Measurements from ENCODE around the gene TWNK. TPM values are rescaled to one million over a fixed set of nuclear protein-coding genes. Genes with fewer than 3 reads are reported as not detected.

Gene TWNK
- total and polyA plus RNA-seq, 9 of the 15 experiments (the other 6 are each of a cell fraction or from before 2014, with no cell fraction given): 11.6 to 34.7 (median 17.4) TPM

DNA sequence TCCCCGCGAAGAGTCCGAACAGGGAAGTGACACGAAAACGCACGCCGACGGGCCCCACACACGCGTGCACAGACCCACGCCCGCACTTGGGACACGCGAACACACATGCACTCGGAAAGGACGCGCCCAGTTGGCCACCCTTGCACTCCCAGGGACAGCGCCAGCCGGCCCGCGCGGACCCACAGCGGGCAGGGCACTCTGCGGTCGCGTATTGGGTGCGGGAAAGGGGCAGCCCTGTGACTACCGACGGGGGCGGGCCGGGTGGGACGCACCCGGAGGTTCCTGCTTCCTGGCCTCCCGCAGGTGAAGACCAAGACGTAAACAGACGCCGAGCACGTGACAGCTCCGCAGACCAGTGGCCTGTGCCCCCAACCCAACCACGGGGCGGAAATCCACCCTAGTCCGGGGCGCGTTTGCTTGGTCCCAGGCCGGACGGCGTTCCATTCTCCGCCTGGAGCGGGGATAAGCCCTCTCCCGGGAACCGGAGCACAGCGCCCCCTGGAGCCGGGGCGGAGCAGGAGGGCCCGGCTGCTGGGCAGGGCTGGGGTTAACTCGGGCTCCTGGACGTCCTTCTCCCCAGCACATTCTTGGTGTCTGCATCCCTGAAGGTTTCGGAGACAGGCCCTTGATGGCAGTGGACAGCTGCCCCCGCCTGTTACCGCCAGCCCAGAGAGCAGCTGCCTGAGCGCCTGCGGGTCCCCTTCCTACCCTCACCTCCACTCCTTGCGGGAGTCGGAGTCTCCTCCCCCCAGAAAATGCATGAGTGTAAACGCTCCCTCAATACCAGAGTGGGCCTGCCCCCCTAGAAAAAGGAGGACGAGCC is 10.2 kb downstream of the TWNK start (continued):
- peak; percentile 6; the same call in 1 of the 2 replicates for TF ChIP-seq ZBTB7A (IDR thresholded peaks at IDR 0.05; ENCODE audit: borderline replicate concordance, control insufficient read depth, low read depth, low read length)
- TF ChIP-seq, protein P1, sequence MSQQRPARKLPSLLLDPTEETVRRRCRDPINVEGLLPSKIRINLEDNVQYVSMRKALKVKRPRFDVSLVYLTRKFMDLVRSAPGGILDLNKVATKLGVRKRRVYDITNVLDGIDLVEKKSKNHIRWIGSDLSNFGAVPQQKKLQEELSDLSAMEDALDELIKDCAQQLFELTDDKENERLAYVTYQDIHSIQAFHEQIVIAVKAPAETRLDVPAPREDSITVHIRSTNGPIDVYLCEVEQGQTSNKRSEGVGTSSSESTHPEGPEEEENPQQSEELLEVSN (IDR thresholded peaks at IDR 0.05; ENCODE audit: borderline replicate concordance in 1 of 2, extremely low read depth in 1 of 2, insufficient read depth in 1 of 2, insufficient read length in 1 of 2, low read depth in 1 of 2, low read length in 1 of 2, poor library complexity in 1 of 2, severe bottlenecking in 1 of 2): peak in 1 of 2 experiments; percentile 35
- TF ChIP-seq RCOR1 (IDR thresholded peaks at IDR 0.05; ENCODE audit: borderline replicate concordance in 1 of 2, low read depth in 2 of 2, low read length in 2 of 2): peak in 1 of 2 experiments; percentile 19; a peak in 1 of 4 replicates
- no peak for TF ChIP-seq TGIF2 (CRISPR knock-in tag; IDR thresholded peaks at IDR 0.05)
- TF ChIP-seq CXXC5 (CRISPR knock-in tag; IDR thresholded peaks at IDR 0.05): peak; percentile 76
- TF ChIP-seq BHLHE40 (IDR thresholded peaks at IDR 0.05; ENCODE audit: low read length): peak; percentile 63
- 0 out of 2 replicates have a peak, but pooled peaks have one; percentile 34 for TF ChIP-seq TOE1 (IDR thresholded peaks at IDR 0.05; ENCODE audit: borderline replicate concordance)
- no peak for TF ChIP-seq TOE1 (CRISPR knock-in tag; IDR thresholded peaks at IDR 0.05; ENCODE audit: borderline replicate concordance, low read depth)
- TF ChIP-seq ZFX (CRISPR knock-in tag; IDR thresholded peaks at IDR 0.05): peak; percentile 76
- TF ChIP-seq, protein P2, sequence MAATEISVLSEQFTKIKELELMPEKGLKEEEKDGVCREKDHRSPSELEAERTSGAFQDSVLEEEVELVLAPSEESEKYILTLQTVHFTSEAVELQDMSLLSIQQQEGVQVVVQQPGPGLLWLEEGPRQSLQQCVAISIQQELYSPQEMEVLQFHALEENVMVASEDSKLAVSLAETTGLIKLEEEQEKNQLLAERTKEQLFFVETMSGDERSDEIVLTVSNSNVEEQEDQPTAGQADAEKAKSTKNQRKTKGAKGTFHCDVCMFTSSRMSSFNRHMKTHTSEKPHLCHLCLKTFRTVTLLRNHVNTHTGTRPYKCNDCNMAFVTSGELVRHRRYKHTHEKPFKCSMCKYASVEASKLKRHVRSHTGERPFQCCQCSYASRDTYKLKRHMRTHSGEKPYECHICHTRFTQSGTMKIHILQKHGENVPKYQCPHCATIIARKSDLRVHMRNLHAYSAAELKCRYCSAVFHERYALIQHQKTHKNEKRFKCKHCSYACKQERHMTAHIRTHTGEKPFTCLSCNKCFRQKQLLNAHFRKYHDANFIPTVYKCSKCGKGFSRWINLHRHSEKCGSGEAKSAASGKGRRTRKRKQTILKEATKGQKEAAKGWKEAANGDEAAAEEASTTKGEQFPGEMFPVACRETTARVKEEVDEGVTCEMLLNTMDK (IDR thresholded peaks at IDR 0.05; ENCODE audit: borderline replicate concordance, insufficient read depth, low read depth, low read length, poor library complexity, severe bottlenecking): peak; percentile 90
- TF ChIP-seq MIER1 (IDR thresholded peaks at IDR 0.05; ENCODE audit: low read depth): no peak
- 0 out of 2 replicates have a peak, but pooled peaks have one; percentile 26 for TF ChIP-seq FOXP1 (CRISPR knock-in tag; IDR thresholded peaks at IDR 0.05)
- TF ChIP-seq, protein P3, sequence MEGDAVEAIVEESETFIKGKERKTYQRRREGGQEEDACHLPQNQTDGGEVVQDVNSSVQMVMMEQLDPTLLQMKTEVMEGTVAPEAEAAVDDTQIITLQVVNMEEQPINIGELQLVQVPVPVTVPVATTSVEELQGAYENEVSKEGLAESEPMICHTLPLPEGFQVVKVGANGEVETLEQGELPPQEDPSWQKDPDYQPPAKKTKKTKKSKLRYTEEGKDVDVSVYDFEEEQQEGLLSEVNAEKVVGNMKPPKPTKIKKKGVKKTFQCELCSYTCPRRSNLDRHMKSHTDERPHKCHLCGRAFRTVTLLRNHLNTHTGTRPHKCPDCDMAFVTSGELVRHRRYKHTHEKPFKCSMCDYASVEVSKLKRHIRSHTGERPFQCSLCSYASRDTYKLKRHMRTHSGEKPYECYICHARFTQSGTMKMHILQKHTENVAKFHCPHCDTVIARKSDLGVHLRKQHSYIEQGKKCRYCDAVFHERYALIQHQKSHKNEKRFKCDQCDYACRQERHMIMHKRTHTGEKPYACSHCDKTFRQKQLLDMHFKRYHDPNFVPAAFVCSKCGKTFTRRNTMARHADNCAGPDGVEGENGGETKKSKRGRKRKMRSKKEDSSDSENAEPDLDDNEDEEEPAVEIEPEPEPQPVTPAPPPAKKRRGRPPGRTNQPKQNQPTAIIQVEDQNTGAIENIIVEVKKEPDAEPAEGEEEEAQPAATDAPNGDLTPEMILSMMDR (IDR thresholded peaks at IDR 0.05 in 2 of 3, conservative IDR thresholded peaks at IDR 0.05 in 1 of 3; ENCODE audit: insufficient read depth in 2 of 3, low read depth in 1 of 3, low read length in 3 of 3): peak; percentile 73 to 85 (median 77)
- TF ChIP-seq SP2 (IDR thresholded peaks at IDR 0.05; ENCODE audit: extremely low read depth, low read depth, low read length, poor library complexity, severe bottlenecking): peak; percentile 32
- TF ChIP-seq POLR2A (conservative IDR thresholded peaks at IDR 0.05): 0 out of 2 replicates have a peak, but pooled peaks have one; percentile 13
- no peak for TF ChIP-seq ZNF324 (CRISPR knock-in tag; IDR thresholded peaks at IDR 0.05)
- TF ChIP-seq, protein P4, sequence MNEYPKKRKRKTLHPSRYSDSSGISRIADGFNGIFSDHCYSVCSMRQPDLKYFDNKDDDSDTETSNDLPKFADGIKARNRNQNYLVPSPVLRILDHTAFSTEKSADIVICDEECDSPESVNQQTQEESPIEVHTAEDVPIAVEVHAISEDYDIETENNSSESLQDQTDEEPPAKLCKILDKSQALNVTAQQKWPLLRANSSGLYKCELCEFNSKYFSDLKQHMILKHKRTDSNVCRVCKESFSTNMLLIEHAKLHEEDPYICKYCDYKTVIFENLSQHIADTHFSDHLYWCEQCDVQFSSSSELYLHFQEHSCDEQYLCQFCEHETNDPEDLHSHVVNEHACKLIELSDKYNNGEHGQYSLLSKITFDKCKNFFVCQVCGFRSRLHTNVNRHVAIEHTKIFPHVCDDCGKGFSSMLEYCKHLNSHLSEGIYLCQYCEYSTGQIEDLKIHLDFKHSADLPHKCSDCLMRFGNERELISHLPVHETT (CRISPR knock-in tag; conservative IDR thresholded peaks at IDR 0.05 in 1 of 2, IDR thresholded peaks at IDR 0.05 in 1 of 2): peak in 1 of 2 experiments; percentile 47; a peak in 2 of 4 replicates
- 0 out of 2 replicates have a peak, but pooled peaks have one; percentile 30 for TF ChIP-seq ERF (CRISPR knock-in tag; IDR thresholded peaks at IDR 0.05)

Data from K562 (cell line).